HTERT RPE-1 (cell line): ENCODE data around the gene DYNC1I1.

ENCODE experiments used
- in situ Hi-C: fragments of 300-500 bp; cut with MboI; formaldehyde crosslinking; loops from 4 replicates; pipeline ENCODE4 v1.14.3; 2020; ENCODE audit warnings: low sequenced_read_pairs

Gene DYNC1I1

GRCh38 chr7:95847061-95847460, 74.7 kb downstream of the DYNC1I1 start:
- in situ Hi-C loops, result no loop called here

- in situ Hi-C loops, result no loop called here
Measured at GRCh38 chr7:95859429-95859828, 87.1 kb downstream of the DYNC1I1 start.

GRCh38 chr7:95861041-95861440, 88.7 kb downstream of the DYNC1I1 start:
- in situ Hi-C loops, result no loop called here

GRCh38 chr7:95863623-95864022, 91.3 kb downstream of the DYNC1I1 start:
- in situ Hi-C loops, result no loop called here

GRCh38 chr7:95865716-95866371, 93.5 kb downstream of the DYNC1I1 start:
- in situ Hi-C loops, result no loop called here

- in situ Hi-C loops, result no loop called here
Measured at GRCh38 chr7:95867309-95867708, 95.0 kb downstream of the DYNC1I1 start.

- in situ Hi-C loops, result no loop called here
Measured at GRCh38 chr7:95871075-95871848, 98.9 kb downstream of the DYNC1I1 start.

GRCh38 chr7:95871896-95872295, 99.5 kb downstream of the DYNC1I1 start:
- in situ Hi-C loops, result no loop called here

GRCh38 chr7:95874129-95874528, 101.8 kb downstream of the DYNC1I1 start:
- in situ Hi-C loops, result no loop called here

- in situ Hi-C loops, result no loop called here
Measured at GRCh38 chr7:95874541-95875265, 102.3 kb downstream of the DYNC1I1 start.

GRCh38 chr7:95875519-95875918, 103.2 kb downstream of the DYNC1I1 start:
- in situ Hi-C loops, result no loop called here

GRCh38 chr7:95878677-95879076, 106.3 kb downstream of the DYNC1I1 start:
- in situ Hi-C loops, result no loop called here

GRCh38 chr7:95881597-95881996, 109.2 kb downstream of the DYNC1I1 start:
- in situ Hi-C loops, result no loop called here

- in situ Hi-C loops, result no loop called here
Measured at GRCh38 chr7:95883217-95883616, 110.9 kb downstream of the DYNC1I1 start.

GRCh38 chr7:95886501-95887090, 114.2 kb downstream of the DYNC1I1 start:
- in situ Hi-C loops, result no loop called here

GRCh38 chr7:95893484-95893883, 121.1 kb downstream of the DYNC1I1 start:
- in situ Hi-C loops, result no loop called here

- in situ Hi-C loops, result no loop called here
Measured at GRCh38 chr7:95897557-95898251, 125.3 kb downstream of the DYNC1I1 start.

- in situ Hi-C loops, result no loop called here
Measured at GRCh38 chr7:95899919-95900513, 127.7 kb downstream of the DYNC1I1 start.

- in situ Hi-C loops, result no loop called here
Measured at GRCh38 chr7:95901006-95901405, 128.7 kb downstream of the DYNC1I1 start.

GRCh38 chr7:95904099-95904498, 131.7 kb downstream of the DYNC1I1 start:
- in situ Hi-C loops, result no loop called here
